Mesodermal cell (in vitro differentiated cells): Measurements from ENCODE around the gene XRCC3.

Source experiments
- H3K27ac ChIP-seq: 2 replicates; pipeline ENCODE4 v1.7.0; 2013; ENCODE audit warnings: mild to moderate bottlenecking, low read depth, low read length, moderate library complexity; ENCODE audit not compliant: severe bottlenecking
- H3K36me3 ChIP-seq: 2 replicates; pipeline ENCODE4 v1.7.1; 2013; ENCODE audit warnings: mild to moderate bottlenecking, low read length, moderate library complexity; ENCODE audit not compliant: control insufficient read depth, insufficient read depth
- H3K4me1 ChIP-seq: one replicate; pipeline ENCODE4 v1.7.1; 2013; ENCODE audit warnings: mild to moderate bottlenecking, low read length; ENCODE audit not compliant: insufficient read depth, control insufficient read depth, poor library complexity, severe bottlenecking
- H3K4me3 ChIP-seq: 2 replicates; pipeline ENCODE4 v1.7.0; 2013; ENCODE audit warnings: low read length, control low read depth, mild to moderate bottlenecking; ENCODE audit not compliant: insufficient read depth, poor library complexity, severe bottlenecking; ENCODE audit errors: extremely low read depth
- H3K9me3 ChIP-seq: 2 replicates; pipeline ENCODE4 v1.7.1; 2013; ENCODE audit warnings: mild to moderate bottlenecking, low read length, moderate library complexity; ENCODE audit not compliant: control insufficient read depth
- WGBS, 2 experiments: methylation state at CpG; one replicate each; pipeline ENCODE4 v1.1.5; 2013; ENCODE audit warnings: missing lambda C conversion rate in 2 of 2; ENCODE audit not compliant: insufficient coverage in 2 of 2; 5-methylcytosine and 5-hydroxymethylcytosine counted together

Gene XRCC3

GRCh38 chr14:103746701-103747100 lies 31.4 kb upstream of the XRCC3 start:
- Histone ChIP-seq H3K4me3 (no peak overlapping the region), H3K27ac (no peak overlapping the region), H3K36me3 (no peaks in the 10 kb centered on the region), H3K9me3 (no peaks in the 10 kb centered on the region), H3K4me1 (peaks cover 2% of the 10 kb centered on the region)
- WGBS, 2 experiments: 87 to 93% methylated on average over 5 to 10 of the region's 10 CpGs

GRCh38 chr14:103745424-103745823 lies 30.2 kb upstream of the XRCC3 start:
- 96 to 97% methylated on average over 4 to 5 of the region's 5 CpGs for WGBS, 2 experiments
- Histone ChIP-seq H3K4me1 (peaks cover 10% of the 10 kb centered on the region), H3K36me3 (no peaks in the 10 kb centered on the region), H3K4me3 (no peak overlapping the region), H3K9me3 (no peaks in the 10 kb centered on the region), H3K27ac (no peak overlapping the region)

DNA sequence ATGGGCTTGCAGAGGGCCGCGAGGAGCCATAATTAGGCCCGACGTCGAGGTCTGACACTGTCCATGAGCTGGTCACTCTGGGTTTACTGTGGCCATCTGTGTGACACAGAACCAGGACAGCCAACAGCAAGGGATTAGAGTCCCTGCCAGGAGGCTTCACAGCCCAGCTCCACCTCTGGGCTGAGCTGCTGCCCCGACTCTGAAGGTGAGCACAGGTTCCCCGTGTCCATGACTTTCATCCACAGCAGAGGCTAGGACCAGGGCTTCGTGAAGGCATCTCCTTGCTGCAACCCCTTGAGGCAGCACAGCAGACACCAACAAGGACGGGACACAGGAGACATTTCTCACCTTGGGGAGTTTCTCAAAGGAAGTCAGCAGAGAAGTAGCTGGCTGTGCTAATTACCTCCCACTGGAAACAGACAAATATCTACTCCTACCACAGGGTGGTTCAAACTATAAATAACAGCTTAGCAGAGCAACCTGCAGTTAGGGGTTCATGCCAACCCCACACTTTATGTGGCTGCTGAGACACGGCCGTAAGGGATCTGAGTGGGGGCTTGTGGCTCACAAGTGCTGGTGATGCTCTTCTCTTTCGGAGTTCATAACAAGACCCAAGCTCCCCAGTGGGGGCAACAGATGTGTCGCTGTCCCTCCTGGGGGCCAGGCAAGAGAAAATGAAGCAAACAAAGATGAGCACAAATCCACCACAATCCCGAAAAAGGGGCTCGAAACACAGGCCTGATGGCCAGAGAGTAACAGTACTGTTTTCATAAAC lies 29.6 kb upstream of the XRCC3 start:
- H3K4me3 ChIP-seq: no peak overlapping the region
- no peaks in the 10 kb centered on the region for H3K9me3 ChIP-seq
- no peaks in the 10 kb centered on the region for H3K36me3 ChIP-seq
- H3K27ac ChIP-seq: no peak overlapping the region
- 90 to 93% methylated on average over 11 to 14 of the region's 15 CpGs for WGBS, 2 experiments
- peaks cover 10% of the 10 kb centered on the region for H3K4me1 ChIP-seq

DNA sequence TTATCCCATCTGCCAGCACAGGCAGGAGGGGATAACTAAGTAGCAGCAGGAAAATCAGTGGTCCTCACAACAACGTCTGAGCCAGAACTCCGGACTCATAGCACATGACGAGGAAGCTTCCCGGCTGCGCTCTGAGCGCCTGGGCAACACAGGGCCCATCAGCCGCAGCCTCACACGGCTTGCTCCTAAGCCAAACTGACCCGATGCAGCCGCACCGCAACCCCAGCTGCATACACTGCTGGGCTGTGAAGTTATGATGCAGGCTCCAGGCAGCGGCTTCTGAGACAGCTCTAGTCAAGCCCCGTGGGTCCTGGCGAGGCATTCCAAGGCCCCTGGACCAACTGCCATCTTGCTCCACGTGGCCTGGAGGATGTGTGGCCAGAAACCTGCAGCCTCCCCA lies 28.4 kb upstream of the XRCC3 start:
- Histone ChIP-seq H3K9me3 (no peaks in the 10 kb centered on the region), H3K4me3 (no peak overlapping the region), H3K4me1 (peaks cover 10% of the 10 kb centered on the region), H3K27ac (no peak overlapping the region), H3K36me3 (peaks cover 1% of the 10 kb centered on the region)
- 93% methylated on average over 11 to 15 of the region's 15 CpGs for WGBS, 2 experiments

DNA sequence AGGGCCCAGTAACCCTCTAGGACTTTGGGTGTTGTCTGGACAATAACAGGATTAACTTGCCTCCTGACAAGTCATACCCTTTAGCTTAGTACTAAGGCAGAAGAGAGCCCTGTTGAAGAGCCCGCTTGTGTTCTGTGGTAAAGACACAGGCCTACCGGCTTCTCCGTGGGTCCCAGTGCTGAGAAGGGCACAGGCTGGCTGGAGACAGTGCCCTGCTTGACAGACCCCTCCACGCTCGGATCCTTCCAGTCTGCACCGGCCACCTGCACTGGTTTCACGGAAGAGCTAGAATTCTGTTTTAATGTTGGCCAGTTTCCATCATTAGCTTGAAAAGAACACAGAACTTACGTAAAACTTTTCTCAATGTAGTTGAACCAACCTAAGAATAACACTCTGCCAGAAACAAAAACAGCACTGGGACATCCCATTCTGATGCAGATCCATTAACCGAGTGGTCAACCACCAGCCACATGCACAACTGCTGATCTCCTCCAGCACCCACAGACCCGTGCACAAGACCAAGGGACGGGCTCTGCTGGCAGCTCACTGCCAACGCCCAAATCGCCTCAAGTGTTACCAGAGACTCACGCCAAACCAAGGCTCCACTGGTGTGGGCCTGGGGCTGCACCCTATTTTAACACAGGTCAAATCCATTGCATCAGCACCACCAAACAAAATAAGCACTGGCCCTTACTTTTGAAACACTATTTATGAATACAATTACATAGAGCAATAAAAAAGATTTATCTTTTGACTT lies 27.4 kb upstream of the XRCC3 start:
- H3K4me1 ChIP-seq: peaks cover 10% of the 10 kb centered on the region

DNA sequence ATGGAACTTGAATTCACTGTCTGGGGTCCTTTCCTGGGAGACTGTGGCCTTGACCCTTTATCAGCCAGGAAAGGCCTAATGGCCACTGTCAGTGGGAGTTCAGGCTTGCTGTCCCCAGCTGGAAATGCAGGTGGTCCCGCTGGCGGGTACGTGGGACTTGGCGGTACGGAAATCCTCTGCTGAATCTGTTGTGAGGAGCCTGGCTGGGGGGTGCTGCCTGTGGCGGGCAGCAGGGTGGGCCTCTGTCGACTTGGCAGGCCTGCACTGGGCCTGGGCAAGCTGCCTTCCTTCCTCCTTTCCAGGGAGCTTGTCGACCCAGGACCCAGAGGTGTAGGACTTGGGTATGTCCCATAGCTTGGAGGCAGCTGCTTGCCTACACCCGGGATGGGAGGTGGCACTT lies 26.6 kb upstream of the XRCC3 start:
- H3K4me1 ChIP-seq: peaks cover 10% of the 10 kb centered on the region
- H3K9me3 ChIP-seq: no peaks in the 10 kb centered on the region
- no peak overlapping the region for H3K4me3 ChIP-seq
- peaks cover 4% of the 10 kb centered on the region for H3K36me3 ChIP-seq
- H3K27ac ChIP-seq: no peak overlapping the region
- WGBS, 2 experiments: 97 to 98% methylated on average over 6 to 7 of the region's 9 CpGs

More for the DNA sequence above, 27.4 kb upstream of the XRCC3 start:
- peaks cover 4% of the 10 kb centered on the region for H3K36me3 ChIP-seq
- WGBS, 2 experiments: 92 to 93% methylated on average over 13 of the region's 14 CpGs
- H3K27ac ChIP-seq: no peak overlapping the region
- H3K9me3 ChIP-seq: no peaks in the 10 kb centered on the region
- no peak overlapping the region for H3K4me3 ChIP-seq

DNA sequence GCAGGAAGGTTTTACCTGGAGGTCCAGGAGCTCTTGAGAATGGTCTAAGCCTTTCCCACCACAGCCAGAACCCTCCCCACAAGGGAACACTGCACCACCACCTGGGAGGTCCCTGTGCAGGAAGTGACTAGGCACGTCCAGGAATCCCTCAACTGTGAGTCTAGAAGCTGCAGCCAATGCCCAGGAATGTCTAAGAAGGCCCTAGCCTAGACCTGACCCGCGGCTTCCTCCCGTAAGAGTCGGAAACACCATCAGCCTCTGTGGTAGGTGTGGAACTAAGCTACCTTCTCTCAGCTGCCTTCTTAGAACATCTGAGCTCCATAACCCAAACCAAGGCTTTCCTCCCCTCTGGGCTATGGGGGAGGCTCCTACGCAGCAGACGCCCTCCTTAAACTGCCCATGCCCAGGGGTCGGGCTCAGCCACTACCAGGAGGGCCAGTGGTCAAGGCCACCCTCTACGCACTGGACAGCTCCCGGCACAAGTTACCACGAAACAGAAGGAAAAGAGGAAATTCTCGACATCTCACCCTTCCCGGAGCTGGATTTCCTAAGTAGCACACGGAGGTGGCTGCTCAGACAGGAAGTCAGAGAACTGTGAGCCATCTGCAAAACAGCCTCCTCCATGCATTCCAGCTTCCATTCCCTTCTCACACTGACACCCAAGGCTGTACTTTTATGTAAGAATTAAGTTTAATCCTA lies 25.9 kb upstream of the XRCC3 start:
- Histone ChIP-seq H3K36me3 (peaks cover 4% of the 10 kb centered on the region), H3K4me3 (no peak overlapping the region), H3K27ac (no peak overlapping the region), H3K4me1 (peaks cover 10% of the 10 kb centered on the region), H3K9me3 (no peaks in the 10 kb centered on the region)
- 87 to 93% methylated on average over 7 to 11 of the region's 14 CpGs for WGBS, 2 experiments

DNA sequence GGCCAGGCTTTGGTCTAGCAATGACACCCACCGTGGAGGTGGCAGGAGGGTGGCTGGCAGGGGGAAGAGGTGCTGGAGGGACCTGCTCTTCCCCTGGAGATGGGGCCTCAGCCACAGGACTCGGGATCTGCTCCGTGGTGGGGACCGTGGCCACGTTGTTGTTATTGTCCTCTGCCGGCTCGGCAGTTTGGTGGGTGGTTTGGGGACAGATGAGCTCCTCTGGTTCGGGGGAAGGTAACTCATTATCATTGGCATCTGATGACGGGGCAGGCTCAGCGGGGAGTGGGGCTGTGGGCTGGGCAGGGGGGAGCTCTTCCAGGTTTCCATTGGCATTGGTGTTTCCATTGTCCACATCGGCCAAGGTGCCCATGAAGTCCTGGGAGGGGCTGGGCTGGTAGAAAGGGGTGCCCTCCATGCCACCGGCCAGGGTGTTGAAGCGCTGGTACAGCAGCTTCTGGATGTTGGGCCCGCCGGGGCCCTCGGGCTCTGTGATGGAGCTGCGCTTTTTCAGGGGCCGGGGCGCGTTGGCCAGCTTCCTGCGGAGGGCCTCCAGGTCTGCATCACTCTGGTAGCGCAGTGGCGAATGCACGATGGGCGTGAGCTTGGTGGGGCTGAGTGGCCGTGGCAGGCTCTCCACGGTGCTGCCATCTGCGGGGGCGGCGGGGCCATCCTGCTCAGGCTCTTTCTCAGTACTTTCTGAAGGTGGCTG lies 24.7 kb upstream of the XRCC3 start:
- H3K4me3 ChIP-seq: no peak overlapping the region
- peaks cover 4% of the 10 kb centered on the region for H3K36me3 ChIP-seq
- 95% methylated on average over 27 to 30 of the region's 30 CpGs for WGBS, 2 experiments
- no peak overlapping the region for H3K27ac ChIP-seq
- no peaks in the 10 kb centered on the region for H3K9me3 ChIP-seq
- peaks cover 10% of the 10 kb centered on the region for H3K4me1 ChIP-seq

- 94% methylated on average over 3 to 6 of the region's 6 CpGs for WGBS, 2 experiments
Measured at GRCh38 chr14:103739466-103739792, 24.2 kb upstream of the XRCC3 start.

GRCh38 chr14:103738701-103739451 lies 23.6 kb upstream of the XRCC3 start:
- H3K9me3 ChIP-seq: no peaks in the 10 kb centered on the region
- peaks cover 10% of the 10 kb centered on the region for H3K4me1 ChIP-seq
- no peak overlapping the region for H3K27ac ChIP-seq
- H3K36me3 ChIP-seq: peaks cover 15% of the 10 kb centered on the region
- no peak overlapping the region for H3K4me3 ChIP-seq
- 92 to 96% methylated on average over 24 to 30 of the region's 34 CpGs for WGBS, 2 experiments

More at GRCh38 chr14:103739466-103739792, 24.2 kb upstream of the XRCC3 start:
- peaks cover 10% of the 10 kb centered on the region for H3K4me1 ChIP-seq
- no peaks in the 10 kb centered on the region for H3K9me3 ChIP-seq
- no peak overlapping the region for H3K4me3 ChIP-seq
- peaks cover 9% of the 10 kb centered on the region for H3K36me3 ChIP-seq
- H3K27ac ChIP-seq: no peak overlapping the region
